Measurements from ENCODE around the gene EMX2.
"Not testable (repeated sequence)": the region's sequence is repeated elsewhere in the genome, so short reads cannot be mapped to it uniquely, and the experiment has no call there.

The EMX2 gene

DNA sequence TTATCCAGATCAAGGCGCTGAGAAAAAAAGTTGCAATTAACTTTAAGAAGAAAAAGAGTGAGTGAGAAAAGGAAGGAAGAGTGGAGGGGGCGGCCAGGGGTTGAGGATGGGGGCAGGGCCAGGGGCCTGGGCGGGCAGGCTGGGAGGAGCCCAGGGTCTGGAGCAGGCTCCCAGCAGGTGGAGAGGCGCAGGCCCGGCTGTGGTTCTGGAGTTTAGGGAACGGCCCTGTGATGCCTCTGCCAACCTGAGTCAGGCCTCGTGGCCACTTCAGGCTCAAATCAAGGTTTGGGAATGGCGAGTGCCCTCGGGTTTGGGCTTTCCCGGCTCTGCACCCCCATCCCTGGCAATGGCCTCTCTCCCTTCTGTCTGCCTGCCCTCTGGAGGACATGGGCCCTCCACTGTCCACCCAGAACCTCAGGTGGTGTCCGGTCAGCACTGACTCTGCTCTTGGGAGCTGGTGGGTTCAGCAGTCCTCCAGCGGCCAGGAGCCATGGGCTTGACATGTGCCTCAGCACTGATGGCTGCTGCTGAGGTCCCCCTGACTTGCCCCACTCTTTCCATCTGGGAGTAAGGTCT, 41.0 kb upstream of the EMX2 start:
- DNase-seq (ENCODE audit: low read depth, low spot score), result no peak
- no peak overlapping the region for H3K4me3 ChIP-seq (ENCODE audit: low read depth, low read length)
- POLR2A ChIA-PET, result no interaction called here
- CTCF ChIA-PET, result interaction anchor here (0.8 kb wide), 1 partner anchor 739 kb away, joined by 3 read pairs; no protein-coding TSS in a partner anchor
- TF ChIP-seq, protein P1, sequence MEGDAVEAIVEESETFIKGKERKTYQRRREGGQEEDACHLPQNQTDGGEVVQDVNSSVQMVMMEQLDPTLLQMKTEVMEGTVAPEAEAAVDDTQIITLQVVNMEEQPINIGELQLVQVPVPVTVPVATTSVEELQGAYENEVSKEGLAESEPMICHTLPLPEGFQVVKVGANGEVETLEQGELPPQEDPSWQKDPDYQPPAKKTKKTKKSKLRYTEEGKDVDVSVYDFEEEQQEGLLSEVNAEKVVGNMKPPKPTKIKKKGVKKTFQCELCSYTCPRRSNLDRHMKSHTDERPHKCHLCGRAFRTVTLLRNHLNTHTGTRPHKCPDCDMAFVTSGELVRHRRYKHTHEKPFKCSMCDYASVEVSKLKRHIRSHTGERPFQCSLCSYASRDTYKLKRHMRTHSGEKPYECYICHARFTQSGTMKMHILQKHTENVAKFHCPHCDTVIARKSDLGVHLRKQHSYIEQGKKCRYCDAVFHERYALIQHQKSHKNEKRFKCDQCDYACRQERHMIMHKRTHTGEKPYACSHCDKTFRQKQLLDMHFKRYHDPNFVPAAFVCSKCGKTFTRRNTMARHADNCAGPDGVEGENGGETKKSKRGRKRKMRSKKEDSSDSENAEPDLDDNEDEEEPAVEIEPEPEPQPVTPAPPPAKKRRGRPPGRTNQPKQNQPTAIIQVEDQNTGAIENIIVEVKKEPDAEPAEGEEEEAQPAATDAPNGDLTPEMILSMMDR (IDR thresholded peaks at IDR 0.05; ENCODE audit: insufficient read depth, low read length, missing control alignments), result no peak

DNA sequence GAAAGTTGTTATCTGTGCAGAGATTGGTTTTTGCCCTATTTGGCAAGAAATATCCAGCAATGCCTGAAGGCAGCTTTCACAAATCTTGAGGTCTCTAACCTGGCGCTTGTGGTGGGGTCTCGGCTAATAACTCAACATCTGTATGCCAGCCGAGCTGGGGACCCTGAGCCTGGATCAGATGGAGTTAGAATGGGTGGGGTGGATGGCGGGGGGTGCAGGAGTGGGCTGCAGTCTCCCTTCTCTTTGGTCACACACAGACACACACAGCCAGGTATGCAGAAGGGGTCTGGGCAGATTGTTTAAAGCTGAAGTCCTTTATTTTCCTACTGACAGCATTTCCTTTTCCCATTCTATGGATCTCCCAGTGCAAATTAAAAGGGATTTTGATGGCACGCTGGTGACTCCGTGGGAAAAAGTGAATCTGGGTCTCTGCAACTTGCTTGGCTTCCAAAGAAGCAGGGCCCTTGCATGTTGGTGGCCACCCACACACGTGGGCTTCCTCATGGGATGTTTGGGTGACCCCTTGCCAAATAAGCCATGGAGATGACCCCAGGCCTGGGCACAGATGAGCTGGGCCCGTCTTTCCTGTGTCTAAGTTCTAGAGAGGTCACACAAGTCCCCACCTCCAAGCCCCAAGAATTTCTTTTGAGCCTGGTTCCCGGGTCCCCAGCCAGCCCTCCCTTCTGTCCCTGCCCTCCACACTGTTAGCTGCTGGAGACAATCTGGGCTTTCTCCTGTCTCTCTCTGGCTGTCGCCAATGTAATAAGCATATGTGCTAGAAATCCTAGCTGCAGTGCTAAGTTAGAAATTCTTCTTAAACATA, 39.9 kb upstream of the EMX2 start:
- CTCF ChIA-PET, result interaction anchor here (1.8 to 2.3 kb wide), 3 partner anchors 60 to 957 kb away, joined by 5 to 9 read pairs (median 9); no protein-coding TSS in a partner anchor

DNA sequence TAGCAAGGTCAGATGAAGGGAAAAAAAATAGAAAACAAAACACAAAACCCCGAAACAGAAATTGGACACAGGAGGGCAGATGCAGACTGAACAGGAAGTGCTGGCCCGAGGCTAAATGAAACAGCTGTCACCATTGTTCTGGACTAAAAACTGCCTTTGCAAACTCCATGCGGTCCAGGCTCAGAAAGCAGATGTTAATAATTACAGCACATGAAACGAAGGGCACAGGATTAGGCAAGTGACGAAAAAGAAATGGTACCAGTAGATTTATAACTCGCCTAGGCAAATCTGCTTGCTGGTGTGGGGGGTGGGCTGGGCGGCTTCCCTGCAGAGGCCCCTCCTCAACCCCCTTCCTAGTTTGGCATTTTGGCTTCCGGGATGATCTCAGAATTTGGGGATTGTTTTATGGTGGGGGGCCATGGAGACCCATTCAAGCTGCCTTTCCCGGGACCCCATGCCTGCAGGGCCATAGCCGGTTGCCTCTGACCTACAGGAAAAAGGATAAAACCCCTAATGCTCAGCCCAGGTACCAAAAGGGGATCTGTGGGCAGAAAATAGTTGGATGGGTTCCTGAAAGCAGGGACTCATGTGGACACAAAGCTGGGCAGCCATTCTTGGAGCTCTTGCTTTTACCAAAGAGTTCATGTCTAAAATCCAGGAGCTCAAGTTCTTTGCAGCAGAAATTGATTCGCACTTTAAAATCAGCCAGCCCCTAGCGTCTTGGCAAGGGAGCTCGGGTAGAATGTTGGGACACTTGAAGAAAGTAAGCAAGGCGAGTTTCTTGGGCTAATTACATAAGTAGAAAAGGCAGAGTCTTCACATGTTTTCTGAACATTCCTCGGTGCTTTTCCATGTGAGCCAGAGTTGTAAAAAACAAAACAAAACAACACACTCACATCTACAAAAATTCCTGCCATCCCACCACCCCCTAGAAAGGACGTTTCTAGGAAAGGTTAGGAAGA, 39.0 kb upstream of the EMX2 start:
- ChIA-PET POLR2A (no interaction called here), CTCF (interaction anchor here (1.0 to 2.7 kb wide), 5 partner anchors 7 to 956 kb away, joined by 3 to 16 read pairs (median 9); no protein-coding TSS in a partner anchor)
- no peak for DNase-seq (ENCODE audit: low read depth, low spot score)
- no peak overlapping the region for H3K4me3 ChIP-seq (ENCODE audit: low read depth, low read length)
- TF ChIP-seq, protein P1 (IDR thresholded peaks at IDR 0.05; ENCODE audit: insufficient read depth, low read length, missing control alignments), result no peak

More for the DNA sequence above, 39.9 kb upstream of the EMX2 start:
- TF ChIP-seq, protein P1 (IDR thresholded peaks at IDR 0.05; ENCODE audit: insufficient read depth, low read length, missing control alignments), result no peak
- DNase-seq (ENCODE audit: low read depth, low spot score), result no peak
- H3K4me3 ChIP-seq (ENCODE audit: low read depth, low read length), result no peak overlapping the region
- POLR2A ChIA-PET, result no interaction called here

DNA sequence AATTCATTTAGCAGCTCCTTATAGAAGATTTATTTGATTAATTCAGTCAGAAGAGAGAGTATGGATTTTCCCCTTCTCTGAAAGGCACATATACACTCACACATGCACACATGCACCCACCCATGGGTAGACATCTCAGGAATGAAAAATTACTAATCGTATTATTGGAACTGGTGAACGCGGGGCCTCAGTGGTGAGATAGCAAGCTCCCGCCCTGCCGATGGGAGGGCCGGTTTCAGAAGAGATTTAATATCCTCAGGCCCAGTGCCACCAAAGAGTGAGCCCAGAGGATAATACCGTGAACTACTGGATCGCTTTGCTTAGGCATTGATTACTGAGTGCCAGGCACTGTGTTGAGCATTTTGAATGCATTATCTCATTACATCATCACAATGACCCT, 38.0 kb upstream of the EMX2 start:
- POLR2A ChIA-PET, result no interaction called here
- CTCF ChIA-PET, result interaction anchor here (1.0 to 2.7 kb wide), 4 partner anchors 8 to 955 kb away, joined by 3 to 16 read pairs (median 9); no protein-coding TSS in a partner anchor
- no peak for DNase-seq (ENCODE audit: low read depth, low spot score)
- TF ChIP-seq, protein P1 (IDR thresholded peaks at IDR 0.05; ENCODE audit: insufficient read depth, low read length, missing control alignments), result no peak
- no peak overlapping the region for H3K4me3 ChIP-seq (ENCODE audit: low read depth, low read length)

DNA sequence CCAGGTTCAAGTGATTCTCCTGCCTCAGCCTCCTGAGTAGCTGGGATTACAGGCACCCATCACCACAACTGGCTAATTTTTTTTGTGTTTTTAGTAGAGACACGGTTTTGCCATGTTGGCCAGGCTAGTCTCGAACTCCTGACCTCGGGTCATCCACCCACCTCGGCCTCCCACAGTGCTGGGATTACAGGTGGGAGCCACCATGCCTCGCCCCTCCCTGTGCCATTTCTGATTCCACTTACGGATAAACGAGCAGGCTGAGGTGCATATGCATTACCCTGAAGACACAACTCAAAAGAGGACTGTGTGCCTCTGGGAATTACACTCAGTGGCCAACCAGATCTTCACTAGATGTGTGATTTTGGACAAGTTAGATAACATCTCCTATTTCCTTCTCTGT, 35.5 kb upstream of the EMX2 start:
- H3K4me3 ChIP-seq (ENCODE audit: low read depth, low read length); DNase-seq (ENCODE audit: low read depth, low spot score); POLR2A ChIA-PET: not testable (repeated sequence)
- CTCF ChIA-PET, result interaction anchor here (1.3 kb wide), 1 partner anchor 10 kb away, joined by 6 read pairs; no protein-coding TSS in a partner anchor

DNA sequence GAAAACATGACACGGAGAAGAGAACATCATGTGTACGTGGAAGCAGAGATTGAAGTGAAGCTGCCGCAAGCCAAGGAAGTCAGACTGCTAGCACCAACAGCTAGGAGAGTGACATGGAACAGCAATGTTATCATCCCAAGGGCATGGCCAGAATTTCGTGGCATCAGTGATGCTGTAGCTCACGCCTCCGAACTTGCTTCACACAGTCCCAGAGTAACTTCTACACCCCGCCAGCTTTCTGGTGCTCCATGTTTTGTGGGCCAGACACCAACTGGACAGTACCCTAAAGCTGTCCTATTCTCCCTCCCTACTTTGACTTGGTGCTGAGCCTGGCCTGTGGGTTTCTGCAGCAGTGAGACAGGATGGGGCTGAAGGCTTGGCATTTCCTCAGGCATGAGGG, 33.0 kb upstream of the EMX2 start:
- no peak overlapping the region for H3K4me3 ChIP-seq (ENCODE audit: low read depth, low read length)
- TF ChIP-seq, protein P1 (IDR thresholded peaks at IDR 0.05; ENCODE audit: insufficient read depth, low read length, missing control alignments), result no peak
- DNase-seq (ENCODE audit: low read depth, low spot score), result no peak
- POLR2A ChIA-PET, result no interaction called here
- CTCF ChIA-PET, result no interaction called here

Measured in AG04449 (cell line).